Small intestine (tissue), 7 donors: ENCODE data around the gene LRRC36. TPM values are rescaled to one million over a fixed set of nuclear protein-coding genes. Genes with fewer than 3 reads are reported as not detected.
A peak's percentile ranks its signal among the peaks of the same experiment; 100 is the strongest.
"Not testable (repeated sequence)": the region's sequence is repeated elsewhere in the genome, so short reads cannot be mapped to it uniquely, and the experiment has no call there.

Experiments
- DNase-seq, 2 donors: peaks; one replicate each; pipeline versions ENCODE4 v3.0.0 to v3.0.0-alpha.2; 2013
- FAIRE-seq: peaks from 2 replicates; lab custom pipeline; 2012; peaks lifted over from hg19 to GRCh38; lab: Jason Lieb, UNC
- H3K27ac ChIP-seq, 3 donors: one replicate each; pipeline ENCODE4 v1.5.1; 2013; ENCODE audit warnings: low read length in 2 of 3, mild to moderate bottlenecking in 2 of 3, control low read depth in 1 of 3, inconsistent platforms in 1 of 3, low read depth in 1 of 3, moderate library complexity in 1 of 3
- H3K27me3 ChIP-seq, 3 donors: one replicate each; pipeline ENCODE4 v1.6.1; 2013; ENCODE audit warnings: low read length in 3 of 3, inconsistent platforms in 1 of 3; ENCODE audit not compliant: control insufficient read depth in 3 of 3, insufficient read depth in 3 of 3
- H3K36me3 ChIP-seq, 3 donors: one replicate each; pipeline ENCODE4 v1.6.1; 2013; ENCODE audit warnings: low read length in 3 of 3, inconsistent platforms in 1 of 3, low read depth in 1 of 3, mild to moderate bottlenecking in 1 of 3, moderate library complexity in 1 of 3; ENCODE audit not compliant: control insufficient read depth in 3 of 3, insufficient read depth in 2 of 3
- H3K4me1 ChIP-seq, 3 donors: one replicate each; pipeline ENCODE4 v1.6.1; 2013; ENCODE audit warnings: low read length in 2 of 3, inconsistent platforms in 1 of 3, low read depth in 1 of 3, mild to moderate bottlenecking in 1 of 3, moderate library complexity in 1 of 3; ENCODE audit not compliant: control insufficient read depth in 3 of 3, insufficient read depth in 2 of 3
- H3K4me3 ChIP-seq, 3 donors: one replicate each; pipeline ENCODE4 v1.5.1; 2013; ENCODE audit warnings: low read length in 3 of 3, control low read depth in 1 of 3, inconsistent platforms in 1 of 3, low read depth in 1 of 3, mild to moderate bottlenecking in 1 of 3, moderate library complexity in 1 of 3
- H3K9me3 ChIP-seq, 2 donors: one replicate each; pipeline ENCODE4 v1.6.1; 2013; ENCODE audit warnings: low read depth in 1 of 2, low read length in 1 of 2; ENCODE audit not compliant: control insufficient read depth in 2 of 2, insufficient read depth in 1 of 2
- WGBS, 3 donors: extraction: QIAGEN DNeasy Blood & Tissue Kit; methylation state at CpG; one replicate each; pipeline ENCODE4 v1.1.7; 2013; 5-methylcytosine and 5-hydroxymethylcytosine counted together
- polyA plus RNA-seq, 4 donors: library from polyadenylated mRNA; stranded (reverse) in 3 of 4; unstranded in 1 of 4; fragments of 200-250 nt in 3 of 4; fragments of 120-200 nt in 1 of 4; gene quantifications; one replicate each; pipeline versions ENCODE4 v1.2.1 to v1.2.3, GENCODE V29; 2013
- donor health status: healthy with polysubstance abuse.
- donor health status: control.
- donor health status: control.
- donor health status: Bipolar disorder and iron deficiency.
- donor health status: healthy.

LRRC36 gene
- polyA plus RNA-seq, 4 donors, result 0.87 to 1.9 TPM; not detected in 2

DNA sequence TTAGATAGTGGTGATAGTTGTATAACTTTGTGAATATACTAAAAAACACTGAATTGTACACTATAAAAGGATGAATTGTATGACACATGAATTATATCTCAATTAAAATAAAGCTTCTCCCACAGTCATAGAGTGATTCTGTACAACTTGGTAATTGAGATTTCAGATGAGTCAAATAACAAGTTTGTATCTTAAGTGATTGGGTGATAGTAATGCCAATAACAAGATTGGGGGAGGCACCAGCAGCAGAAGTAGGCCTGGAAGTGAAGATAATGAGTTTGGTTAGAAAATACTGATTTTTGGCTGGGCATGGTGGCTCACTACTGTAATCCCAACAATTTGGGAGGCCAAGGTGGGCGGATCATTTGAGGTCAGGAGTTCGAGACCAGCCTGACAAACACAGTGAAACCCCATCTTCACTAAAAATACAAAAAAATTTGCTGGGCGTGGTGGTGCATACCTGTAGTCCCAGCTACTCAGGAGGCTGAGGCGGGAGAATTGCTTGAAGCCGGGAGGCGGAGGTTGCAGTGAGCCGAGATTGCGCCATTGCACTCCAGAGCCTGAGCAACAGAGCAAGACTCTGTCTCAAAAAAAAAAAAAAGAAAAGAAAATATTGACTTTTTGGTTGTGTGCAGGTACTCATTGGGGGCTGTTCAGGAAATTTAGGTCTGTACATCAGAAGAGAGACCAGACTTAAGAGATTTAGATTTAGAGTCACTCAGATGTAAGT, 33.1 kb downstream of the LRRC36 start:
- peaks cover 0 to 15% (median 0%) of the 10 kb centered on the region in 3 donors for H3K4me1 ChIP-seq
- not testable (repeated sequence) for H3K4me3 ChIP-seq, H3K27ac ChIP-seq, H3K36me3 ChIP-seq, DNase-seq, H3K9me3 ChIP-seq, H3K27me3 ChIP-seq, FAIRE-seq
- WGBS, 3 donors, result 93% methylated on average over 8 of the region's 8 CpGs

DNA sequence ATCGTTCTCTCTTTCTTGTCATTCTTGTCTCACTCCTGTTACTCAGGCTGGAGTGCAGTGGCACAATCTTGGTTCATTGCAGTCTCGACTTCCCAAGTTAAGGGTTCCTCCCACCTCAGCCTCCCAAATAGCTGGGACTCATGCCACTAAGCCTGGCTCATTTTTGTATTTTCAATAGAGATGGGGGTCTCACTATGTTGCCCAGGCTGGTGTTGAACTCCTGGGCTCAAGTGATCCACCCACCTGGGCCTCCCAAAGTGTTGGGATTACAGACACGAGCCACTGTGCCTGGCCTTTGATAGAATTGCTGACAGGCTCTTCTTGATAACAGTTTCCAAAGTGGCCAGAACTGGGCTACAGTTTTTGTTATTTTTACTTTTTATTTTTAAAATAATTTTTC, 34.4 kb downstream of the LRRC36 start:
- no peaks in the 10 kb centered on the region for H3K27me3 ChIP-seq
- H3K4me1 ChIP-seq, result peaks cover 0 to 17% (median 0%) of the 10 kb centered on the region in 3 donors
- WGBS, 3 donors, result 73 to 87% (median 85%) methylated on average over 3 of the region's 3 CpGs
- DNase-seq (no peak), FAIRE-seq (no peak)
- H3K36me3 ChIP-seq, result no peaks in the 10 kb centered on the region
- H3K9me3 ChIP-seq, result no peaks in the 10 kb centered on the region
- H3K27ac ChIP-seq, result no peak overlapping the region
- H3K4me3 ChIP-seq, result no peak overlapping the region

DNA sequence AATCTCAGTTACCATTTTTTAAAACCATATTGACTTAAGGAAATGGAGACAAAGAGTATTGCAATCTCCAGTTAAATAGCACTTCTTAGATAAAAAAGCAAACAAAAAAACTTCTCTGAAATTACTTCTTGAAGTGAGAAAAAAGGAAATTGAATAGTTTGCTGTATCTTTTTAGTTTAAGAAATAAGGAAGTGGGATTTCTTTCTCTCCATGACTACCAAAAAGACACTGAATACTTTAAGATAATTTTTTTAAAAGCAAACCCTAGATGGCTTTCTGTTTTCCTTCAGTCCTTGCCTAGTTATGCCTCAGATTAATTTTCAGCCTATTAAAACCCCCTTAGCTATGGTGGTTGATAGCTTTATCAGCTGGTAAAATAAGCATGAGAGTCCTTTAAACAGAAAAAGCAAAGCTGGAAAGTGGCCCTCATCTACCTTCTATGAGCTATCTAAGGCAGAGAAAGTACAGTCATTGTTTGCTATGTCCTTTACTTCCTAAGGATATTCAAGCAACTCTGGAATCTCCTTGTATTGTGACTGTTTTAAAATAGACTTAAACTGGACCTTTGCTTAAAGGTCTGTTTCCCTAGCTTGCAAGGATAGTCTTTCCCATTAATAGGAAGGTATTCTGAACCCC, 38.1 kb downstream of the LRRC36 start:
- DNase-seq, result peak in 1 of 2 donors; percentile 18
- H3K27ac ChIP-seq, result peak overlapping the region in 1 of 3 donors; percentile 47
- H3K4me3 ChIP-seq, result no peak overlapping the region
- H3K9me3 ChIP-seq, result no peaks in the 10 kb centered on the region
- no peaks in the 10 kb centered on the region for H3K36me3 ChIP-seq
- peaks cover 0 to 11% (median 0%) of the 10 kb centered on the region in 3 donors for H3K4me1 ChIP-seq
- H3K27me3 ChIP-seq, result no peaks in the 10 kb centered on the region
- no peak for FAIRE-seq

DNA sequence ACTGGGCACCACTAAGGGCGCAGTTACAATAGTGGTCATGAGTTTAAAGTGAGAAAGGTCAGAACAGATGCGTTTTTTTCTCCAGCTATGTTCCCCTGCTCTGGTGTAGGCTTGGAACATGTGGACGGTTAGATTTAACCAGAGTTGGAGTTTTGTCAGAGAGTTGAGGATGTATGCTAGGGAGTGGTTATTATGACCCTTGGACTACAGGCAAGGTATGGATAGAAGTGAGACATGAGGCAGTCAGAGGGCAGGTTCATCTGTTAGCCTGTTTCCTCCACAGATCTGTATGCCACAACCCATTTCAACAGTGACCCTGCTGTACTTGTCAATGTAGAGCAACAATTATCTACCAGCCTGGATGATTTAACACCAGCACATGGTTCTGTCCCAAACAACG, 44.0 kb downstream of the LRRC36 start:
- Histone ChIP-seq H3K4me3 (no peak overlapping the region), H3K27me3 (no peaks in the 10 kb centered on the region), H3K9me3 (no peaks in the 10 kb centered on the region), H3K4me1 (peaks cover 0 to 10% (median 6%) of the 10 kb centered on the region in 3 donors), H3K36me3 (no peaks in the 10 kb centered on the region), H3K27ac (peak overlapping the region in 2 of 3 donors; percentile 20 to 51)
- DNase-seq (peak; percentile 75 to 89), FAIRE-seq (no peak)
- WGBS, 3 donors, result 25 to 72% (median 55%) methylated on average over 4 of the region's 4 CpGs

DNA sequence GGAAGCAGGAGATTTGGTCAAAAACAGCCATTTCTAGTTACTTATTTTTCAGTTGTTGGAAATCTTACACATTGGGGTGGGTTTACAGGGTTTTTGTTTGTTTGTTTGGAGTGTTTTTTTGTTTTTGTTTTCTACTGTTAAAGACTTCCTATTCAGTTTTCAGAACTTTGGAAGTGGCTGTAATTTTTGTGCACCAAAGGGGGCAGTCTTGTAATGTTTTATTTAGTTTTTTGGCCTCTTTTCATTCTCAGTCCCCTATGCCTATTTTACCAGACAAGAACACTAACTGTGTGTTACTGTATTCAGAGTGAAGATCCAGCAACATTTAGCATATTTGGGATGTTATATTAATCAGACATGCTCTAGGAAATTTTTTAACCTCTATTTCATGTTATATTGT, 46.0 kb downstream of the LRRC36 start:
- no peak for FAIRE-seq

DNA sequence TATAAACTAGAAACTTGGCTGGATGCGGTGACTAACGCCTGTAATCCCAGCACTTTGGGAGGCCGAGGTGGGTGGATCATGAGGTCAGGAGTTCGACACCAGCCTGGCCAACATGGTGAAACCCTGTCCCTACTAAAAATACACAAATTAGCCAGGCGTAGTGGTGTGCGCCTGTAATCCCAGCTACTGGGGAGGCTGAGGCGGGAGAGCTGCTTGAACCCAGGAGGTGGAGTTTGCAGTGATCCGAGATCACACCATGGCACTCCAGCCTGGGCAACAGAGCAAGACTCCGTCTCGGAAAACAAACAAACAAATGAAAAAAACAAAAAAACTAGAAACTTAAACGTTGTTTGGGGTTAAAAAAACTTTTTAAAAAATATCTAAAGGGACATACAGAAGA, 49.4 kb downstream of the LRRC36 start:
- FAIRE-seq, H3K36me3 ChIP-seq, DNase-seq, H3K4me3 ChIP-seq, H3K27me3 ChIP-seq, H3K4me1 ChIP-seq, H3K9me3 ChIP-seq, H3K27ac ChIP-seq: not testable (repeated sequence)
- WGBS, 3 donors, result 85 to 87% (median 86%) methylated on average over 11 of the region's 11 CpGs

More for the DNA sequence above, 46.0 kb downstream of the LRRC36 start:
- Histone ChIP-seq H3K9me3 (no peaks in the 10 kb centered on the region), H3K4me1 (peaks cover 0 to 10% (median 6%) of the 10 kb centered on the region in 3 donors), H3K27me3 (no peaks in the 10 kb centered on the region), H3K4me3 (no peak overlapping the region), H3K27ac (no peak overlapping the region), H3K36me3 (no peaks in the 10 kb centered on the region)
- peak in 1 of 2 donors; percentile 28 for DNase-seq

DNA sequence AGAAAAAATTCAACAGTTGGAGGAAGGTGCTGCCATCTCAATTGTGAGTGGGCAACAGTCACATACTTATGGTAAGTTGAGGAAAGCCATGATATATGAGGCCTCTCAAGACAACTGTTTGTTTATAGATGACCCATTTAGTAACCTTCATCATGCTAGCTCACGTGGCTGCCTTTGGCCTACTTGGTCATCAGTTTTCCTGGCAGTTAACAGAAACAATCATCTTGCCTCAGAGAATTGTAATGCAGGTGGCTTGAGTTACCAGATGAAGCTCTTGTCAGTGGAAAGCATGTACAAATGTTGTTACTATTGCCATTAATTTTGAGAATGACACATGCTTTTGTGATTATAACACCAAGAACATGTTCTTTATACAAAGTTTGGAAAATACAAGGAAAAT, 52.0 kb downstream of the LRRC36 start:
- H3K4me1 ChIP-seq, result no peaks in the 10 kb centered on the region
- H3K4me3 ChIP-seq, result no peak overlapping the region
- 62 to 90% (median 63%) methylated on average over 1 of the region's 1 CpG for WGBS, 3 donors
- no peaks in the 10 kb centered on the region for H3K36me3 ChIP-seq
- DNase-seq (no peak), FAIRE-seq (no peak)
- no peaks in the 10 kb centered on the region for H3K9me3 ChIP-seq
- H3K27ac ChIP-seq, result no peak overlapping the region
- no peaks in the 10 kb centered on the region for H3K27me3 ChIP-seq

DNA sequence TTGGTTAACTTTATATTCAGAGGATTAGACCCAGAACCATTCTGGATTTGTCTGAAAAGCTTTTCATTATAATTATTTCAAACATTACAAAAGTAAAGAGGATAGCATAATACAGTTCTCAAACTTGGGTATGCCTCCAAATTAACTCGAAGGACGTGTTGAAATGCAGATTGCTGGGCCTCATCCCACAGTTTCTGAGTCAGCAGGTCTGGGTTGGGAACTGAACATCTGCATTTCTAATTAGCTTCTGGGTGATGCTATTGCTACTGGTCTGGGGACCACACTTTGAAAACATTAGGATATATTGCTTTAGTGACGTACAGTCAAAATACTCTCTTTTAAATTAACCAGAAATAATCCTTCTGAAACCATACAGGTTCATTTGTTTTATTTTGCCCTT, 56.7 kb downstream of the LRRC36 start:
- no peaks in the 10 kb centered on the region for H3K4me1 ChIP-seq
- FAIRE-seq, result no peak
- H3K27ac ChIP-seq, result no peak overlapping the region
- no peaks in the 10 kb centered on the region for H3K9me3 ChIP-seq
- 87 to 93% (median 90%) methylated on average over 3 of the region's 3 CpGs for WGBS, 3 donors
- no peak for DNase-seq
- H3K27me3 ChIP-seq, result no peaks in the 10 kb centered on the region
- peaks cover 0 to 4% (median 0%) of the 10 kb centered on the region in 3 donors for H3K36me3 ChIP-seq
- no peak overlapping the region for H3K4me3 ChIP-seq
